ENCODE results near the gene PATZ1. TPM values are rescaled to one million over a fixed set of nuclear protein-coding genes. Genes with fewer than 3 reads are reported as not detected.

PATZ1 gene
- total RNA-seq, 1 experiment from 2014 or later: 31.3 TPM

DNA sequence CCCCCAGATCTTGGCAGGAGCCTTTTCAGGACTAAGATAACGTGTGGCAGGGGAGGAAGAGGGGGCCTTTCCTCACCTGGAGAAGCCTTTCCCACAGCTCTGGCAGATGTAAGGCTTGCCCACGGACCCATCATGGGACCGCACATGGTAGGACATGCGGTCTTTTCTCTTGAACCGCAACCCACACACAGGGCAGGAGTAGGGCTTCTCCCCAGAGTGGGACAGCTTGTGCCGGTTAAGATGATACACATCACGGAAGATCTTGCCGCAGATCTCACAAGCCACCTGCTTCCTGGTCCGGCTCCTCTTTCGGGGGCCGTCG is 1.9 kb downstream of the PATZ1 start:
- no TSS peak for BruUV-seq (replicated peaks)
- intact Hi-C loops (cut with micrococcal nuclease): no loop called here
- peak overlapping the region; percentile 67 for H3K9ac ChIP-seq (ENCODE audit: low read length)

GRCh38 chr22:31343235-31344191 is 2.6 kb downstream of the PATZ1 start:
- Histone ChIP-seq H3K4me2 (ENCODE audit: low read length) (peak overlapping the region; percentile 85), H3K79me2 (ENCODE audit: low read length) (peaks cover 64% of the 10 kb centered on the region), H3K4me3 (ENCODE audit: low read length) (peak overlapping the region; percentile 82), H3K9me2 (replicated peaks; ENCODE audit: low read length) (no peaks in the 10 kb centered on the region), H3K27ac (ENCODE audit: low read length) (peak overlapping the region; percentile 58), H4K20me1 (ENCODE audit: low read length) (peaks cover 8% of the 10 kb centered on the region; the same call in 1 of the 2 replicates), H3K9me3 (ENCODE audit: low read length) (no peaks in the 10 kb centered on the region), H3K27me3 (ENCODE audit: low read length) (no peaks in the 10 kb centered on the region), H3K4me1 (ENCODE audit: insufficient read depth, low read length) (peaks cover 31% of the 10 kb centered on the region), H3F3A (ENCODE audit: low read length, unreplicated experiment) (no peaks in the 10 kb centered on the region), H2AFZ (ENCODE audit: low read length) (0 out of 2 replicates have a peak overlapping the region, but pooled peaks have one; percentile 20), H3K36me3 (ENCODE audit: low read depth, low read length) (peaks cover 8% of the 10 kb centered on the region), H3K9ac (ENCODE audit: low read length) (peak overlapping the region; percentile 67)
- no TSS peak for BruUV-seq (replicated peaks)
- DNase-seq: peak; percentile 77
- CTCF ChIA-PET: no interaction called here
- peak; percentile 12 for ATAC-seq
- no peak for TF ChIP-seq EZH2 (IDR thresholded peaks at IDR 0.05; ENCODE audit: low read length, unreplicated experiment)
- no peak for TF ChIP-seq CTCF (conservative IDR thresholded peaks at IDR 0.05; ENCODE audit: low read depth, low read length)
- no peak for TF ChIP-seq EZH2phosphoT487 (IDR thresholded peaks at IDR 0.05; ENCODE audit: borderline replicate concordance, low read length)
- POLR2A ChIA-PET (ENCODE audit: unreplicated experiment): no interaction called here
- intact Hi-C loops (cut with micrococcal nuclease): no loop called here

More for the DNA sequence above, 1.9 kb downstream of the PATZ1 start:
- H3K79me2 ChIP-seq (ENCODE audit: low read length): peaks cover 64% of the 10 kb centered on the region
- TF ChIP-seq EZH2phosphoT487 (IDR thresholded peaks at IDR 0.05; ENCODE audit: borderline replicate concordance, low read length): no peak
- TF ChIP-seq CTCF (conservative IDR thresholded peaks at IDR 0.05; ENCODE audit: low read depth, low read length): no peak
- no peak for TF ChIP-seq EZH2 (IDR thresholded peaks at IDR 0.05; ENCODE audit: low read length, unreplicated experiment)
- ChIA-PET POLR2A (ENCODE audit: unreplicated experiment) (no interaction called here), CTCF (no interaction called here)
- peaks cover 31% of the 10 kb centered on the region for H3K4me1 ChIP-seq (ENCODE audit: insufficient read depth, low read length)
- H3K9me2 ChIP-seq (replicated peaks; ENCODE audit: low read length): no peaks in the 10 kb centered on the region
- no peak for ATAC-seq
- H2AFZ ChIP-seq (ENCODE audit: low read length): 0 out of 2 replicates have a peak overlapping the region, but pooled peaks have one; percentile 13
- H3K36me3 ChIP-seq (ENCODE audit: low read depth, low read length): peaks cover 8% of the 10 kb centered on the region
- peak overlapping the region; percentile 58 for H3K27ac ChIP-seq (ENCODE audit: low read length)
- no peaks in the 10 kb centered on the region for H3K27me3 ChIP-seq (ENCODE audit: low read length)
- peaks cover 8% of the 10 kb centered on the region; the same call in 1 of the 2 replicates for H4K20me1 ChIP-seq (ENCODE audit: low read length)
- DNase-seq: no peak
- peak overlapping the region; percentile 82 for H3K4me3 ChIP-seq (ENCODE audit: low read length)
- H3F3A ChIP-seq (ENCODE audit: low read length, unreplicated experiment): no peaks in the 10 kb centered on the region
- H3K9me3 ChIP-seq (ENCODE audit: low read length): no peaks in the 10 kb centered on the region
- H3K4me2 ChIP-seq (ENCODE audit: low read length): peak overlapping the region; percentile 85

All from PC-3 (cell line).